GM21360 (cell line): ENCODE measurements around the gene EEF2KMT.
"Not testable (repeated sequence)": the region's sequence is repeated elsewhere in the genome, so short reads cannot be mapped to it uniquely, and the experiment has no call there.

Source experiments
- ATAC-seq: cut with Tn5 transposase; IDR thresholded peaks from one replicate; pipeline ENCODE4 v1.9.1; 2021; ENCODE audit warnings: mild to moderate bottlenecking, moderate library complexity; ENCODE audit not compliant: unreplicated experiment

The EEF2KMT gene

GRCh38 chr16:5097470-5098220 is at the start of gene EEF2KMT:
TSS of gene EEF2KMT (minus strand) at chr16:5097795. CDS start at chr16:5097739, 56 bp downstream.
- ATAC-seq, result peak; percentile 98

- not testable (repeated sequence) for ATAC-seq
Observed at GRCh38 chr16:5144621-5144956, 47.0 kb upstream of the EEF2KMT start.

GRCh38 chr16:5143761-5144620 is 46.4 kb upstream of the EEF2KMT start:
- ATAC-seq, result no peak

DNA sequence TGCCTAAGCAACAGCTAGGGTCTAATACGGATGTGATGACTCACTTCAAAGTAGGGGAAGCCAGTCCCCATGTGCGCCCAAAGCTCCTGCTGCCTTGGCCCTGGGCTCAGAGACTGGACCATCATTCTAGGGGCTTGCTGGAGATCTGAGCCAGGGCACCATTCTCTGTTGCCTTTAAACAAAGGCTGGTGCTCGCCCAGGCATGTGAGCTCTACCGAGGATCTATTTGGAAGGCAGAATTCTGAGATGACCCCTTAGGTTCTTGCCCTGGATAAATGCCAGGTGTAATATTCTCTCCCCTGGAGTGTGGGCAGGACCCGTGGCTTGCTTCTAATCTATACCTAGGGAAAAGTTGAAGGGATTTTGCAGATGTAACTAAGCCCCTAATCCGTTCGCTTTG is 42.6 kb upstream of the EEF2KMT start:
- ATAC-seq, result not testable (repeated sequence)

GRCh38 chr16:5134739-5135452 is 37.3 kb upstream of the EEF2KMT start:
- not testable (repeated sequence) for ATAC-seq

DNA sequence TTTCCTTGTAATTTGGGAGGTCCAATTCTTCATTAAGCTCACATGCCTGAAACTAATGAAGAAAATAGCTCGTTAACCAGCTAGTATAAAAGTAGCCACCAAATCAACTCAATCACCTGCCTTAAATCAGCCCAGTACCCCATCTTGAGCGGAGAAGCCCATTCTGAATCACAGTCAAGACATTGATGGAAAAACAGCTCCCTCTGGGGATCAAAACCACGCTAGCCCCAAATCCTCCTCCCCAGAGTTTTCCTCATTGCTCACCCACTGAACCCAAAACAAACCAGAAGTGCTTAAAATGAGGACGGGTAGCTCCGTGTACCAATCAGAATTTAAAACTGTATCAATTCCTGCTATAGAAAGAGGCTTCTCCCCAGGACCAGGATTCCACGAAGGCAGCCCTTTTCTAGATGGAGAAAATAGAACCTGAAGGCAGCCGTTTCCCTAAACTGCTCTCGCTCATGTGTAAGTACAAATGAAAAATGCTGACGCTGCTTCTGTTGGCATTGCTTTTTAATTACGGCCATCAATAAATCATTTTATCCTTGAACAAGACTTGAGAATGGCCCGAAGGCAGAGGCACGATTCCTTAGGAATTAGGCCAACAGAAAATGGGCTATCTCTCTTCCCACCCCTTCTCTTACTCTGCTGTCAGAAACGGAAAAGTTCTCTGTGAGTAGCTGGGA is 35.5 kb upstream of the EEF2KMT start:
- not testable (repeated sequence) for ATAC-seq

GRCh38 chr16:5131467-5132004 is 33.9 kb upstream of the EEF2KMT start:
- ATAC-seq, result not testable (repeated sequence)

DNA sequence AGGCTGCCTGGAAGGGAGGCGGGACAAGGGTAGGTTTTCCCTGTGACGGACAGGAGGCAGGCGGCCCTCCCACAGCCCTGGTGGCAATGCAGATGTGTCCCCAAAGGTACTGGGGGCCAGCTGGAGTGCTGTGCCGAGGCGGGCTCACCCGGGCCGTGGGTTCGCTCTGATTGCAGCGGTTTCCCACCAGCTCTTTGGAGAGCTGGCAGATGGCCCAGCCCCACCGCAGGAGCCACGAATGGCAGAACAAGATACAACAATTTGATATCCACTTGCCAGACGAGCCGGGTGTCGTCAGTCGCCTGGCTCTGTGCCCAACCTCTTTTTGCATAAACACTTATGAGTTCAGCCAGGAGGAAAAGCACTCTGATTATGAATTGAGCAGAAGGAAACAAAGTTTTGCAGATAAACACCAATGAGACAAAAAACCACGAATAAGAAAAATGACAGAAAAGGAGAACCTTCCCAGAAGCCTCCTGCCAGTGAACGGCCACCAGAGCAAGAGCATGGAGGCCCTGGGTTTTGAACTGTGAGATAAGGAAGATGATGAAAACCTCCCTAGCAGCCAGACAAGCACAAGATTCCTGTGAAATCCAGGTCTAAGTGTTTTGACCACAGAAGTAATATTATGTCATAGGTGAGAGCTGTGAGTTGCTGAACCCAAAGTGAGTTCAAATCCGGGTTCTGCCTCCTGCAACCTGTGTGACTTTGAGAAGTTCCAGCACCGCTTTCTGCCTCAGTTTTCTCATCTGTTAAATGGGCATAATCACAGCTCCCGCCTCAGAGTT is 19.9 kb upstream of the EEF2KMT start:
- ATAC-seq, result not testable (repeated sequence)

DNA sequence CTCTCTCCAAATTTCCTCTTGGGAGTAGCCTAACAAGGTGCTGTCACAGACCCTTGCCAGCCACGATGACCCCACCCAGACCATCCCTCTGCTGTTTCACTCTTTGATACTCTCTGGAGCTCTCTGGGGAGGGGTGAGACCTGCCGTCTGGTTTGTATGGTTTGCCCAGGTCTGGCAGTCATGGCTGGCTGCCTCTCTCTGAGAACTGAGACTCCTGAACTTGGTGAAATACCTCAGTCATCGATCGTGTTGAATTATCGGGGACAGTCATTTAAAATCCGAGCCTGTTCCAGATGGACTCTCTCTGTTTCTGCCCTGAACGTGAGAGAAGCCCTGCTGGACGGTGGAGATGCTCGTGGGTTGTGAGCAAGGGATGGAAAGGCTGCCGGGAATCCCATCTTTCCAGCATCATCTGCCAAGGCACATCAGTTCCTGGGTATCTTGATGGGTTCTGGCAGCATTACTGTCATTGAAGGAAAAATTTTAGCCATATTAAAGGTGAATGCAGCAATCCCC is 19.2 kb upstream of the EEF2KMT start:
- not testable (repeated sequence) for ATAC-seq

- not testable (repeated sequence) for ATAC-seq
Observed at GRCh38 chr16:5110933-5111332, 13.3 kb upstream of the EEF2KMT start.

- no peak for ATAC-seq
Observed at GRCh38 chr16:5108505-5109158, 11.0 kb upstream of the EEF2KMT start.

DNA sequence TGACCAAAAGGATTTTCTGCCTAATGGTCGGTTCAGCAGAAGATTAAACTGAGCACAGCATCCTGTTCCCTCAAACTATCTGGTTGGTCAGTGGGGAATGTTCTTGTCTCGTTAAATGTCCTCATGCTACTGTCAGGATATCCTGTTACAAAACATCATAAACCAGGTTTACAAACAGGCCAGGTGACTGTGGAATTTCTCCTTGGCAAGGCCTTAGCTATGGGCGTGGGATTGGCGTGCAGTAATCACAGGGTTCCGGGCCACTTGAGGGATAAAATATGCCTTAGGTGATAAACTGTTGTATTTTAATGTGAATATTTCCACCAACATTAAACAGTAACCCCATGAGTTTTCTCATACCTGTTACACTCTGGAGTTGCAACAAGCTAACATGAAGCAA is 7.4 kb upstream of the EEF2KMT start:
- not testable (repeated sequence) for ATAC-seq

- ATAC-seq, result not testable (repeated sequence)
Observed at GRCh38 chr16:5103296-5104032, 5.9 kb upstream of the EEF2KMT start.

GRCh38 chr16:5099174-5099573 is 1.6 kb upstream of the EEF2KMT start:
- not testable (repeated sequence) for ATAC-seq

DNA sequence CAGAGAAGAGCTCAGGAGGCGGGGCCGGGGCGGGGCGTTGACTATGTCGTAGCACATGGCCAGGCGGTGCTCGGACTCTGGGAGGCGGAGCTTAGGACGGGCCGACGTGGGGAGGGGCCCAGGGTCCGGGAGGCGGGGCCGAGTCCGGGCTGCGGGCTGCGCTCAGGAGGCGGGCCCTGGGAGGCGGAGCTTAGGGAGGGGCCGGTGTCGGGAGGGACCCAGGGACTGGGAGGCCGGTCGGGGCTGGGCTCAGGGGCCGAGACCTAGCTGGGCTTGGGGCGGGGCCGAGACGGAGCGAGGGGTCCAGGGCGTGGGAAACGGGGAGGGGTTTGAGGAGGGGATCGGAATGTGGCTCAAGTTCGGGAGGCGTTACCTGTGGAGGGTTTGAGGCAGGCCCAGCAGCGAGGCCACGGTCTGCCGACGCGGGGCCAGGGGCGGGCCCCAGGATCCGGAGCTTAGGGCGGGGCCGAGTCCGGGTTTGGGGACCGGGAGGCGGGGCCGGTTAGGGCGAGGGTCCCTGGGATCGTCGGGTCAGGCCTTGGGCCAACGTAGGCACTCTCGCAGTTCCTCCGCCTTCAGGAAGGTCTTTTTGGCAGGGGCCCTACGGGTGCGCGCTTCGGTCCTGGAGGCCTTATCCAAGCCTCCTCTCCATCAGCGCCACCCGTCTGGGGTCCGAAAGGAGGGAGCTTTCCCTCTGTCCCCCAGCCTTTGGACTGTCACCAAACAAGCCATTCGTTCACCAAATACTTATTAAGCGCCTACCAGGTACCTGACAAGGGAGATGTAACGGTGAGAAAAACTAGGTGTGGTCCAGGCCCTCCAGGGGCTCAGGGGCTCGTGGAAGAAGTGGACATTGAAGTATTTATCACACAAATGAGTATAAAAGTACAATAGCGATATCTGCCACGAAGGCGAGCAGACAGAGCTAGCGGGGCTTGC is 895 bp upstream of the EEF2KMT start:
- peak; percentile 68 for ATAC-seq

- ATAC-seq, result not testable (repeated sequence)
Observed at GRCh38 chr16:5097061-5097469, 530 bp downstream of the EEF2KMT start.

GRCh38 chr16:5096437-5097060 is 1.0 kb downstream of the EEF2KMT start:
- ATAC-seq, result not testable (repeated sequence)
